Neural progenitor cell (in vitro differentiated cells): ENCODE results near the gene IL1RAPL1.

Source experiments
- EZH2phosphoT487 ChIP-seq: fragments of 200-600 bp; sonication (generic); IDR thresholded peaks from 2 replicates; pipeline ENCODE4 v1.6.1; 2017; ENCODE audit warnings: antibody characterized with exemption
- TF ChIP-seq, protein P1 (sequence below): fragments of 200-600 bp; sonication (generic); IDR thresholded peaks from 2 replicates; pipeline ENCODE4 v1.5.1; 2017; ENCODE audit warnings: antibody characterized with exemption, mild to moderate bottlenecking

DNA sequence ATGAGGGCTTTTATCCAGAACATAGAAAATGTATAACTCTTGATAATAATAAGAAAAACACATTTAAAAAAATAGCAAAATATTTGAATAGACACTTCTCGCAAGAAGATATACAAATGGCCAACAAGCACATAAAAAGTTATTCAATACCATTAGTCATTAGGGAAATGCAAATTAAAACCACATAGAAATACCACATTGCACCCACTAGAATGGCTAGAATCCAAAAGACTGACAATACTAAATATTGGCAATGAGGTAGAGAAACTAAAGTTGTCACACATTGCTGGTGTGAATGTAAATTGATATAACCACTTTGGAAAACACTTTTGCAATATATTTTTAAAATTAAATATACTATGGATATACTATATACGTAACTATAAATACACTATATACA, 873.8 kb downstream of the IL1RAPL1 start:
- TF ChIP-seq, protein P1, sequence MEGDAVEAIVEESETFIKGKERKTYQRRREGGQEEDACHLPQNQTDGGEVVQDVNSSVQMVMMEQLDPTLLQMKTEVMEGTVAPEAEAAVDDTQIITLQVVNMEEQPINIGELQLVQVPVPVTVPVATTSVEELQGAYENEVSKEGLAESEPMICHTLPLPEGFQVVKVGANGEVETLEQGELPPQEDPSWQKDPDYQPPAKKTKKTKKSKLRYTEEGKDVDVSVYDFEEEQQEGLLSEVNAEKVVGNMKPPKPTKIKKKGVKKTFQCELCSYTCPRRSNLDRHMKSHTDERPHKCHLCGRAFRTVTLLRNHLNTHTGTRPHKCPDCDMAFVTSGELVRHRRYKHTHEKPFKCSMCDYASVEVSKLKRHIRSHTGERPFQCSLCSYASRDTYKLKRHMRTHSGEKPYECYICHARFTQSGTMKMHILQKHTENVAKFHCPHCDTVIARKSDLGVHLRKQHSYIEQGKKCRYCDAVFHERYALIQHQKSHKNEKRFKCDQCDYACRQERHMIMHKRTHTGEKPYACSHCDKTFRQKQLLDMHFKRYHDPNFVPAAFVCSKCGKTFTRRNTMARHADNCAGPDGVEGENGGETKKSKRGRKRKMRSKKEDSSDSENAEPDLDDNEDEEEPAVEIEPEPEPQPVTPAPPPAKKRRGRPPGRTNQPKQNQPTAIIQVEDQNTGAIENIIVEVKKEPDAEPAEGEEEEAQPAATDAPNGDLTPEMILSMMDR: no peak
- TF ChIP-seq EZH2phosphoT487: no peak
